IMR-90 (cell line): ENCODE results near the gene PRAME. TPM values are rescaled to one million over a fixed set of nuclear protein-coding genes. Genes with fewer than 3 reads are reported as not detected.
"Not testable (repeated sequence)": the region's sequence is repeated elsewhere in the genome, so short reads cannot be mapped to it uniquely, and the experiment has no call there.

Experiments used
- ATAC-seq: fragments of 200-7000 bp; cut with Tn5 transposase; 2 replicates; pipeline ENCODE4 v1.9.1; 2020; ENCODE audit warnings: low read depth, mild to moderate bottlenecking, moderate library complexity
- Bru-seq: library from RNA; stranded (reverse); fragments of 400-500 nt; gene quantifications from one replicate; lab custom pipeline; 2021; lab: Mats Ljungman, UMichigan
- BruChase-seq, 2 experiments: library from RNA; stranded (reverse); fragments of 400-500 nt; gene quantifications; one replicate each; lab custom pipeline; 2021; lab: Mats Ljungman, UMichigan
- BruUV-seq: library from RNA; stranded (reverse); fragments of 400-500 nt; replicated peaks from 2 replicates; lab custom pipeline; 2021; lab: Mats Ljungman, UMichigan
- CTCF ChIA-PET: fragments of 300-600 bp; formaldehyde crosslinking; extraction: SDS; loops from one replicate; lab custom pipeline; 2021; ENCODE audit warnings: antibody characterized with exemption; lab: Yijun Ruan, JAX
- POLR2A ChIA-PET: fragments of 300-600 bp; sonication (Branson Sonifier 250); formaldehyde crosslinking; loops from one replicate; lab custom pipeline; 2022; ENCODE audit warnings: antibody characterized with exemption; ENCODE audit not compliant: unreplicated experiment; lab: Charles Lee
- DNase-seq: peaks from one replicate; pipeline ENCODE4 v3.0.0; 2013
- H2AFZ ChIP-seq: replicated peaks from 2 replicates; pipeline ENCODE3; 2013; ENCODE audit warnings: low read length, mild to moderate bottlenecking; ENCODE audit not compliant: poor library complexity
- H2AK5ac ChIP-seq: 2 replicates; pipeline ENCODE4 v1.6.1; 2013; ENCODE audit warnings: low read depth, low read length, inconsistent platforms
- H2AK9ac ChIP-seq: replicated peaks from 2 replicates; pipeline ENCODE3; 2013; ENCODE audit warnings: mild to moderate bottlenecking, low read depth, low read length, moderate library complexity; ENCODE audit not compliant: poor library complexity
- H2BK120ac ChIP-seq: 2 replicates; pipeline ENCODE4 v1.6.1; 2013; ENCODE audit warnings: low read depth, low read length, inconsistent platforms
- H2BK15ac ChIP-seq: 3 replicates; pipeline ENCODE4 v1.6.1; 2013; ENCODE audit warnings: low read depth, low read length, inconsistent platforms
- H2BK20ac ChIP-seq: 2 replicates; pipeline ENCODE4 v1.6.1; 2013; ENCODE audit warnings: low read depth, mild to moderate bottlenecking, inconsistent platforms, low read length, moderate library complexity
- H2BK5ac ChIP-seq: 2 replicates; pipeline ENCODE4 v1.6.1; 2013; ENCODE audit warnings: mild to moderate bottlenecking, low read depth, low read length, inconsistent platforms; ENCODE audit not compliant: poor library complexity, severe bottlenecking
- H3K14ac ChIP-seq: replicated peaks from 2 replicates; pipeline ENCODE4 v1.6.1; 2013; ENCODE audit warnings: low read depth, low read length, inconsistent platforms
- H3K18ac ChIP-seq: 2 replicates; pipeline ENCODE4 v1.6.1; 2013; ENCODE audit warnings: low read depth, low read length, control low read depth
- H3K23ac ChIP-seq: 2 replicates; pipeline ENCODE4 v1.6.1; 2013; ENCODE audit warnings: low read depth, low read length, inconsistent platforms
- H3K27ac ChIP-seq: 2 replicates; pipeline ENCODE4 v1.5.1; 2013; ENCODE audit warnings: mild to moderate bottlenecking, control low read depth, low read length; ENCODE audit not compliant: insufficient read depth
- H3K27me3 ChIP-seq: 2 replicates; pipeline ENCODE4 v1.6.1; 2013; ENCODE audit warnings: low read length; ENCODE audit not compliant: control insufficient read depth, insufficient read depth
- H3K36me3 ChIP-seq: 2 replicates; pipeline ENCODE4 v1.6.1; 2013; ENCODE audit warnings: low read length, mixed read lengths; ENCODE audit not compliant: control insufficient read depth, insufficient read depth
- H3K4ac ChIP-seq: 2 replicates; pipeline ENCODE4 v1.6.1; 2013; ENCODE audit warnings: low read depth, low read length, inconsistent platforms
- H3K4me1 ChIP-seq: 2 replicates; pipeline ENCODE4 v1.6.1; 2013; ENCODE audit warnings: low read length, mixed read lengths; ENCODE audit not compliant: control insufficient read depth, insufficient read depth
- H3K4me2 ChIP-seq: 2 replicates; pipeline ENCODE4 v1.6.1; 2013; ENCODE audit warnings: low read depth, mild to moderate bottlenecking, control low read depth, low read length, moderate library complexity
- H3K4me3 ChIP-seq: 2 replicates; pipeline ENCODE4 v1.5.1; 2013; ENCODE audit warnings: low read depth, mild to moderate bottlenecking, control low read depth, low read length, moderate library complexity; ENCODE audit not compliant: insufficient read depth
- H3K56ac ChIP-seq: 2 replicates; pipeline ENCODE4 v1.6.1; 2013; ENCODE audit warnings: low read length, inconsistent platforms; ENCODE audit not compliant: insufficient read depth; ENCODE audit errors: extremely low read depth
- H3K79me1 ChIP-seq, 2 experiments: 2 replicates each; pipeline ENCODE4 v1.6.1; 2013; ENCODE audit warnings: low read length in 2 of 2, inconsistent platforms in 1 of 2, low read depth in 1 of 2
- H3K9ac ChIP-seq: 2 replicates; pipeline ENCODE4 v1.6.1; 2013; ENCODE audit warnings: low read depth, low read length, control low read depth
- H3K9me1 ChIP-seq: 2 replicates; pipeline ENCODE4 v1.6.1; 2013; ENCODE audit warnings: low read length, inconsistent platforms; ENCODE audit not compliant: insufficient read depth
- H3K9me3 ChIP-seq: 2 replicates; pipeline ENCODE4 v1.6.1; 2013; ENCODE audit warnings: low read length; ENCODE audit not compliant: control insufficient read depth, insufficient read depth
- H4K20me1 ChIP-seq: 2 replicates; pipeline ENCODE4 v1.6.1; 2013; ENCODE audit warnings: low read length, inconsistent platforms; ENCODE audit not compliant: insufficient read depth
- H4K5ac ChIP-seq: 2 replicates; pipeline ENCODE4 v1.6.1; 2013; ENCODE audit warnings: mild to moderate bottlenecking, low read depth, low read length, control low read depth
- H4K8ac ChIP-seq, 2 experiments: 2 replicates each; pipeline ENCODE4 v1.6.1; 2013; ENCODE audit warnings: low read depth in 2 of 2, low read length in 2 of 2, control low read depth in 1 of 2, inconsistent platforms in 1 of 2
- H4K91ac ChIP-seq: 2 replicates; pipeline ENCODE4 v1.6.1; 2013; ENCODE audit warnings: low read depth, low read length, inconsistent platforms; ENCODE audit not compliant: insufficient read depth
- CEBPB ChIP-seq: IDR thresholded peaks from 2 replicates; pipeline ENCODE4 v1.6.1; 2012; ENCODE audit warnings: low read depth, low read length, improper control_type of control experiment
- CTCF ChIP-seq: conservative IDR thresholded peaks from 2 replicates; pipeline ENCODE4 v1.5.1; 2012; ENCODE audit warnings: mild to moderate bottlenecking, low read depth, low read length, improper control_type of control experiment
- FOS ChIP-seq: fragments of 150-350 bp; IDR thresholded peaks from 2 replicates; pipeline ENCODE4 v1.6.1; 2016; ENCODE audit warnings: low read depth, low read length
- RAD21 ChIP-seq: IDR thresholded peaks from 2 replicates; pipeline ENCODE4 v1.6.1; 2012; ENCODE audit warnings: low read length, improper control_type of control experiment
- RFX5 ChIP-seq: IDR thresholded peaks from 2 replicates; pipeline ENCODE4 v1.8.0; 2012; ENCODE audit warnings: low read depth, mild to moderate bottlenecking, low read length, moderate library complexity
- WGBS, 2 experiments: methylation state at CpG; one replicate each; pipeline versions ENCODE4 v1.1.5 to v1.1.7; 2013; ENCODE audit warnings: missing lambda C conversion rate in 2 of 2; ENCODE audit not compliant: insufficient read length in 1 of 2; ENCODE audit errors: extremely low coverage in 2 of 2; 5-methylcytosine and 5-hydroxymethylcytosine counted together
- dilution Hi-C: fragments of 300-500 bp; cut with HindIII; formaldehyde crosslinking; loops from one replicate; pipeline ENCODE4 v1.14.3; 2018; ENCODE audit warnings: low sequenced_read_pairs; ENCODE audit not compliant: unreplicated experiment
- in situ Hi-C: fragments of 300-500 bp; cut with MboI; formaldehyde crosslinking; loops from 3 replicates; pipeline ENCODE4 v1.14.3; 2019; ENCODE audit warnings: low sequenced_read_pairs, inconsistent platforms, mixed read lengths
- intact Hi-C: fragments of 100-400 bp; cut with micrococcal nuclease; formaldehyde crosslinking; loops from 2 replicates; pipeline ENCODE4 v1.10.0; 2022
- long read RNA-seq: library from polyadenylated mRNA; unstranded; transcript quantifications from one replicate; pipeline ENCODE4 v2.0.0, GENCODE V29; 2021; ENCODE audit not compliant: unreplicated experiment
- polyA plus RNA-seq, 3 experiments: library from polyadenylated mRNA; depleted of rRNA; stranded (reverse); fragments of >200 nt; gene quantifications; 2 replicates each; pipeline ENCODE4 v1.2.3, GENCODE V29; 2012; ENCODE audit warnings: low replicate concordance in 1 of 3
- total RNA-seq: library from RNA; depleted of rRNA; stranded (reverse); fragments of >200 nt; gene quantifications from 2 replicates; pipeline ENCODE4 v1.2.3, GENCODE V29; 2012; rRNA removed

Gene PRAME
- total RNA-seq = not detected in 2 replicates
- not detected in 2 replicates for polyA plus RNA-seq (2012; rRNA removed)
- not detected in 2 replicates for polyA plus RNA-seq (2012; cell fraction: cytosol; rRNA removed)
- not detected in 2 replicates for polyA plus RNA-seq (2012; cell fraction: nucleus; rRNA removed; ENCODE audit: low replicate concordance)
- Bru-seq, nascent RNA = percentile 11 among the genes with signal in this experiment
- percentile 6 among the genes with signal in this experiment for BruChase-seq, experiment 1, labeled RNA remaining after a 6-hour chase
- BruChase-seq, experiment 2, labeled RNA remaining after a 2-hour chase = not detected
- long read RNA-seq = 0 reads

GRCh38 chr22:22558972-22559603, at the start of gene PRAME:
TSS of gene PRAME (minus strand) at chr22:22559265. CDS start at chr22:22556832, 2,433 bp downstream.
- ATAC-seq (no peak), DNase-seq (peak; percentile 13)
- H2BK20ac ChIP-seq = no peak within 1 kb of the TSS
- dilution Hi-C loops = no loop called here
- H2BK15ac ChIP-seq = no peak within 1 kb of the TSS
- no peak within 1 kb of the TSS for H3K23ac ChIP-seq
- intact Hi-C loops = no loop called here
- no peaks in the 10 kb centered on the region; the same call in 1 of the 2 replicates for H3K27me3 ChIP-seq
- H3K4me1 ChIP-seq = no peaks in the 10 kb centered on the region
- H4K5ac ChIP-seq = no peak within 1 kb of the TSS
- no peaks in the 10 kb centered on the region for H3K36me3 ChIP-seq
- no peak within 1 kb of the TSS for H3K27ac ChIP-seq
- H3K9me1 ChIP-seq = no peaks in the 10 kb centered on the region; the same call in 1 of the 2 replicates
- H3K9me3 ChIP-seq = no peaks in the 10 kb centered on the region
- no peak within 1 kb of the TSS for H2AK5ac ChIP-seq
- CTCF ChIA-PET = interaction anchor here (0.6 kb wide), 1 partner anchor 967 kb away, joined by 3 read pairs; no protein-coding TSS in a partner anchor
- peak within 1 kb of the TSS; percentile 67 for H2AFZ ChIP-seq
- H3K4me2 ChIP-seq = no peak within 1 kb of the TSS
- no peak within 1 kb of the TSS for H2BK120ac ChIP-seq
- H3K56ac ChIP-seq = no peak within 1 kb of the TSS
- H3K14ac ChIP-seq = no peak within 1 kb of the TSS
- POLR2A ChIA-PET = no interaction called here
- H3K4ac ChIP-seq = no peak within 1 kb of the TSS
- no peak within 1 kb of the TSS for H3K9ac ChIP-seq
- no peak within 1 kb of the TSS for H4K91ac ChIP-seq
- BruUV-seq = no TSS peak
- H4K8ac ChIP-seq = no peak within 1 kb of the TSS
- H3K18ac ChIP-seq = no peak within 1 kb of the TSS
- 46% methylated on average over 3 of the region's 32 CpGs; no CpG with 5 or more reads in 1 of the 2 experiments for WGBS, 2 experiments
- H4K20me1 ChIP-seq = no peaks in the 10 kb centered on the region
- in situ Hi-C loops = no loop called here
- TF ChIP-seq CEBPB (no peak), FOS (no peak), RFX5 (no peak), CTCF (peak; percentile 57), RAD21 (no peak)
- H3K79me1 ChIP-seq = no peaks in the 10 kb centered on the region
- no peak within 1 kb of the TSS for H2AK9ac ChIP-seq
- no peak within 1 kb of the TSS for H2BK5ac ChIP-seq
- no peak within 1 kb of the TSS for H3K4me3 ChIP-seq

- H3K9me3 ChIP-seq, H3K4me2 ChIP-seq, ATAC-seq, intact Hi-C loops, in situ Hi-C loops, H3K14ac ChIP-seq, H2AFZ ChIP-seq, H4K20me1 ChIP-seq, H3K23ac ChIP-seq, H3K27me3 ChIP-seq, H2AK9ac ChIP-seq, H2BK20ac ChIP-seq, BruUV-seq, H2BK15ac ChIP-seq, H2AK5ac ChIP-seq, H2BK120ac ChIP-seq, H3K4me1 ChIP-seq, H3K9ac ChIP-seq, H3K4me3 ChIP-seq, H3K9me1 ChIP-seq, H2BK5ac ChIP-seq, H3K79me1 ChIP-seq, H3K56ac ChIP-seq, H3K27ac ChIP-seq, H4K5ac ChIP-seq, H3K36me3 ChIP-seq, POLR2A ChIA-PET, H3K18ac ChIP-seq, H3K4ac ChIP-seq, H4K91ac ChIP-seq, H4K8ac ChIP-seq, DNase-seq, dilution Hi-C loops: not testable (repeated sequence)
- 42% methylated on average over 2 of the region's 3 CpGs; no CpG with 5 or more reads in 1 of the 2 experiments for WGBS, 2 experiments
- CTCF ChIA-PET = interaction anchor here (0.6 kb wide), 1 partner anchor 21 kb away, joined by 3 read pairs; no protein-coding TSS in a partner anchor
These were observed 49.0 kb upstream of the PRAME start for GRCh38 chr22:22608022-22608421.
